VCaP (cell line): ENCODE measurements around the gene FLNA.

Source experiments
- H3K27ac ChIP-seq: fragments of 450-650 bp; 2 replicates; pipeline ENCODE4 v1.5.1; 2017
- TF ChIP-seq, protein P1 (sequence below): fragments of 450-650 bp; conservative IDR thresholded peaks from 2 replicates; pipeline ENCODE4 v1.5.1; 2017; ENCODE audit warnings: mild to moderate bottlenecking, moderate library complexity

FLNA gene

DNA sequence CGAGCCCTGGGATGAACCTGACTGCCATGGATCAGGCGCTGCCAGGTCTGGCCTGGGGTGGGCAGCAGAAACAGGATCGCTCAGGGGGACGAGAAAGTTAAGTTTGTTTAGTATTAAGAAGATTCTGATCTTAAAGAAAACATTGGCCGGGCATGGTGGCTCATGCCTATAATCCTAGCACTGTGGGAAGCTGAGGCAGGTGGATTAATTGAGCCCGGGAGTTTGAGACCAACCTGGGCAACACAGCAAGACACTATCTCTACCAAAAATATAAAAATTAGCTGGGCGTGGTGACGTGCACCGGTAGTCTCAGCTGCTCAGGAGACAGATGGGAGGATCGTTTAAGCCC is 696 bp upstream of the FLNA start:
- TF ChIP-seq, protein P1, sequence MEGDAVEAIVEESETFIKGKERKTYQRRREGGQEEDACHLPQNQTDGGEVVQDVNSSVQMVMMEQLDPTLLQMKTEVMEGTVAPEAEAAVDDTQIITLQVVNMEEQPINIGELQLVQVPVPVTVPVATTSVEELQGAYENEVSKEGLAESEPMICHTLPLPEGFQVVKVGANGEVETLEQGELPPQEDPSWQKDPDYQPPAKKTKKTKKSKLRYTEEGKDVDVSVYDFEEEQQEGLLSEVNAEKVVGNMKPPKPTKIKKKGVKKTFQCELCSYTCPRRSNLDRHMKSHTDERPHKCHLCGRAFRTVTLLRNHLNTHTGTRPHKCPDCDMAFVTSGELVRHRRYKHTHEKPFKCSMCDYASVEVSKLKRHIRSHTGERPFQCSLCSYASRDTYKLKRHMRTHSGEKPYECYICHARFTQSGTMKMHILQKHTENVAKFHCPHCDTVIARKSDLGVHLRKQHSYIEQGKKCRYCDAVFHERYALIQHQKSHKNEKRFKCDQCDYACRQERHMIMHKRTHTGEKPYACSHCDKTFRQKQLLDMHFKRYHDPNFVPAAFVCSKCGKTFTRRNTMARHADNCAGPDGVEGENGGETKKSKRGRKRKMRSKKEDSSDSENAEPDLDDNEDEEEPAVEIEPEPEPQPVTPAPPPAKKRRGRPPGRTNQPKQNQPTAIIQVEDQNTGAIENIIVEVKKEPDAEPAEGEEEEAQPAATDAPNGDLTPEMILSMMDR = no peak
- H3K27ac ChIP-seq = peak overlapping the region; percentile 65

DNA sequence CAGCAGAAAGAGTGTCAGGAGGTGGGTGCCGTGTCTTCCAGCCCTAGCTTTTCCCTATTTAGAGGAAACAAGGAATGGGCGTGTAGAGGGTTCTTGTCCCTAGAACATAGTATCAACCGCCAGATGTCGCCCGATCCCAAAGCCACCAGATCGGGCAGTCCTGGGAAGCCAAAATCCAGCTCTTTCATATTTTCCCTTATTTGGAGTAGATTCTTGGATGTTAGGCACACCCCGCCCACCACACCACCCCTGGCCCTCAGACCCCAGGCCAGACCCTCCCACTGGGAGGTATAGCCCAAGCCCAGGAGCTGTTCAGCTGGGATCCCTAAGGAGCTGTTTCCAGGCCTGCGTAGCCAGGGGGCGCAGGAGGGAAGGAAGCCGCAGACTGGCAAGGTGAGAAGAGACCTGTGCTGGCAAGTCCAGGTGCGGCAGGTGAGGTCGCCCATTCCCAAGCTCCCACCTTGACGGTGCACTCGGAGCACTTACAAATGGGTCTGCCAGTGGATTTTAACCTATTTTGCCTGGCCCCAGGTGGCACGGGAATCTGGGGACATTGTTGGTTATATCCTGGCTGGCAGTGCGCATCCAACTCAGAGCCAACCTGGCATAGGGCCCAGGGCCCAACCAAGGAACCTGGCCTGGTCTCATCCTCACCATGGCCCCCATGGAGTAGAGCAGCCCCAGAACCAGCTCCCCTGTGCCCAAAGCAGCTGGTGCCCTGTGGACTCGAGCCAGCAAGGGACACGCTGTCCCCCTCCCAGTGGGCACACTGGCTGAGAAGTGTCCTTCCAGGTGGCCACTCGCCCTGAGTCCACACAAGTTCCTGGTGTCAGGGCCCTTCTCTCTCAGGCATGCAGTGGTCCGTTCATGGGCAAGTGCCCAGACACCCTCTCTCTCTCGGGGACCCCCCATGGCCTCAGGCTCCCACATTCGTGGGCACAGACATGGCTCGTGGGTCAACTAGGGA is 811 bp downstream of the FLNA start:
- peak overlapping the region; percentile 65 for H3K27ac ChIP-seq
- TF ChIP-seq, protein P1 = peak; percentile 85

DNA sequence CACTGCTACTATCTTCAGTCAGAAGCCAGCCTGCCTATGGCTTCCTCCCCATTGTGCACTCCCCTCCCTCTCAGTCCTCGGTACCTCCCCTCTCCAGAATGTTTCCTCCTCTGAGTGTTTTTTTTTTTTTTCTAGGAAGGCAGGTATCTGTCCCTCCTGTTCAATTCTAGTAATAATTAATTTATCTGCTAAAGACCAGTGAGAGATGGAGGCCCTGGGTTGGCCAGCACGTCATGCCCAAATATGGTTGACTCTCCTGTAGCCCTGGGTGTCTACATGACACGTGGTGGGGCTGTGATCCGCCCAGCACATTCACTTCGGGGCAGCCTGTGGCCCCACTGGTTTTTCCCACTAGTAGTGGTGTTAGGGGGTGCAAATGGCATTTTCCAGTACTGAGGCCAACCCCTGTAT is 1.8 kb downstream of the FLNA start:
- H3K27ac ChIP-seq = no peak overlapping the region
- TF ChIP-seq, protein P1 = no peak

DNA sequence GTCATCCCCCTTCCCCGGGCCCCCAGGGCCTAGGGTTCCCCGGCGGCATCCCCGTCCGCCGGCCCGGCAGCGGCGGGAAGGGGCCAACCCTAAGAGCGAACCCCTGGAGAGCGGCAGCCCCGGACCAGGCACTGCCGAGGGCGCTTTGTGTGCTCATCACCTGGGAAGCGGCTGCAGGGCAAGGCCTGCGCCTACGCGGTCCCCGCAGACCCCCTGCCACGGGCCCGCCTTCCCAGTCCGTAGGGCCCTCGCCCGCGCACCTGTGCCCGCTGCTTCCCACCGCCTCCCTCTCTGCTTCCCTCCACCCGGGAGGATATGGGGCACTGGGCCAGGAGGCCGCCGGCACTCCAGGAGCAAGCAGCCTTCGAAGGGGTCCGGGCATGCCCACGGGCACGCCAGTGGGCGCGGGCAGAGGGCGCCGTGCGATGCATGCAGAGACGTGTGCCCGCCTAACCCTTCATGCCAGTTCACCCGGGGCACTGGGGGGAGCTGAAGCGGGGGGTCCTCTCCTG is 2.6 kb downstream of the FLNA start:
- H3K27ac ChIP-seq = peak overlapping the region; percentile 16; the same call in 1 of the 2 replicates

DNA sequence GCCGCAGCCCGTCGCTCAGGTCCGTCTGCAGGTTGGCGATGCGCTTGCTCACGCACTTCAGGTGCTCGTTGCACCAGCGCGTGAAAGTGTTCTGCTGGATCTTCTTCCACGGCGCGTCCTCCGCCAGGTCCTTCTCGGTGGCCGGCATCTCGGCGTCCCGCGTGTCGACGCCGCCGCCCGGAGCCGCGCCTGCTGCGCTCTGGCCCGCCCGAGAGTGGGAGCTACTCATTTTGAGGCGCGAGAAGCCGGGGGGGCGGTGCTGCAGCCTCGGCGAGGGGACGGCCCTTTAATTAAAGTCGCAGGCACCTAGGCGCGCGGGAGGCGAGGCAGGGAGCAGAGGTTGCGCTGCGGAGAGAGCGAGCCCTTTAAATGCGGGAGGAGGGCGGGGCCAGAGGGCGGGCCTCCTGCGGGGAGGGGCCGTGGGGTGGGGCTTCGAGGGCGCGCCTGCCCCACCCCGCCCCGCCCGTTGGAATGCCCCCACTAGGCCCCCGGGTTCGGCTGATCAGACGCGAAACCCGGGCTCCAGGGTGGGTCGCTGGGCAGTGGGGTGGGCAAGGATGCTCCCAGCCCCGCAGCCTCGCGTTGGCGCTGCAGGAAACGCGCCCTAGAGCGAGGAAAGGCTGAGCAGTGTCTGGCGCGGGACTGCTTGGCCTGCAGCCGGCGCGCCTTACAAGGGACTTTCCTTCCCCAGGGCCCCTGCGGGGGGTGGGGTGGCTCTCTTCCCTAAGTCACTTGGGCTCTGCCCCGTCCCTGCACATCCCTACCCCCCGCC is 3.2 kb downstream of the FLNA start:
- TF ChIP-seq, protein P1 = no peak
- H3K27ac ChIP-seq = peak overlapping the region; percentile 40; the same call in 1 of the 2 replicates

More for the DNA sequence above, 2.6 kb downstream of the FLNA start:
- TF ChIP-seq, protein P1 = no peak

DNA sequence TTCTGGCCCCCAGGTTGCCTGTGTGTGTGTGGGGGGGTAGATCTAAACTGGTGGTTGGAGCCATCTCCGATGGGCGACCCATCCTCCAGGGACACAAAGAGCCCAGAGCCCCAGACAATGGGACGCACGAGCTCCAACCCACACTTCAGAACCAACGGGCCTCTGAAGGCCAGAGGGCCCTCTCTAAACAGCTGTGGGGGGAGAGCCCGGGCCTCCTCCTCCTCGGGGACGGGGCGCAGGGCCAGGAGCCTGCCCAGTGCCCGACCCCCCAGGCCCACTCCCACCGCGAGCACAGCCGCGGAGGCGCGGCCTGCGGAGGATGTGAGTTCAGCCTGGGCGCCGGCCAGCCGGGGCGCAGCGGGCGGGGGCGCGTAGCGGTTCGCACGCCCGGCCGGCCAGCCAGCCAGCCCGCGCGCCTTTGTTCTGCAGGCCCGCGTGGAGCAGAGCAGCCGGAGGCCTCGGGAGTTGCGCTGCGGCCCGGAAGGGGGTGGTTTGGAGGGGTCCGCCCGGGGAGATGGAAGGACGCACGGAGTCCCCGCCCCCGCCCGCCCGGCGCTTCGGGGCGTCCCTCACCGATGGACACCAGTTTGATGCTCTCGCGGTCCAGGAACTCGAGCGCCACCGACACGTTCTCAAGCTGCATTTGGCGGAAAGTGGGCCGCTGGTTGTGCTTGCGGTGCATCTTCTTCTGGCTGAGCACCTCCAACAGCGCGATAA is 4.0 kb downstream of the FLNA start:
- peak overlapping the region; percentile 40; the same call in 1 of the 2 replicates for H3K27ac ChIP-seq
- TF ChIP-seq, protein P1 = no peak
